RPMI7951 (cell line): ENCODE measurements around the gene ZCCHC13. TPM values are rescaled to one million over a fixed set of nuclear protein-coding genes. Genes with fewer than 3 reads are reported as not detected.
A peak's percentile ranks its signal among the peaks of the same experiment; 100 is the strongest.
"Not testable (repeated sequence)": the region's sequence is repeated elsewhere in the genome, so short reads cannot be mapped to it uniquely, and the experiment has no call there.

ENCODE experiments used
- DNase-seq: peaks from one replicate; pipeline ENCODE4 v3.0.0-alpha.2; 2012; ENCODE audit warnings: low read depth
- total RNA-seq: library from RNA; depleted of rRNA; stranded (reverse); fragments of >200 nt; shearing (Covaris generic); gene quantifications from 2 replicates; pipeline ENCODE4 v1.2.3, GENCODE V29; 2014; rRNA removed

Gene ZCCHC13
- total RNA-seq, 1 experiment from 2014 or later, result not detected

DNA sequence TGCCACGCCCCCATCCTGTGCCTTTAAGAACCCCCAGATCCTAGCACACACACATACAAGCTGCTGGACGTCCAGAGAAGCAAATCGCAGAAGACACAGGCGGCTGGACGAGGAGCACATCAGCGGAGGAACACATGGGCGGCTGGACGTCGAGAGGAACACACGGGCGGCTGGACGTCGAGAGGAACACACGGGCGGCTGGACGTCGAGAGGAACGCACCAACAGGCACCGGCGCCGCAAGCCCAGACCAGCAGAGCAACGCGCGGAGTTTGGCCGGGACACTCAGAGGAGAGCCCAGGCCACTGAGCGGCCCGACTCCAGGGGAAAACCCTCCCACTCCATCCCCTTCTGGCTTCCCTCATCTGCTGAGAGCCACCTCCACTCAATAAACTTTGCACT lies 17.2 kb downstream of the ZCCHC13 start:
- no peak for DNase-seq

GRCh38 chrX:74324131-74324530 lies 20.2 kb downstream of the ZCCHC13 start:
- DNase-seq, result no peak

GRCh38 chrX:74325130-74326059 lies 21.4 kb downstream of the ZCCHC13 start:
- DNase-seq, result no peak

DNA sequence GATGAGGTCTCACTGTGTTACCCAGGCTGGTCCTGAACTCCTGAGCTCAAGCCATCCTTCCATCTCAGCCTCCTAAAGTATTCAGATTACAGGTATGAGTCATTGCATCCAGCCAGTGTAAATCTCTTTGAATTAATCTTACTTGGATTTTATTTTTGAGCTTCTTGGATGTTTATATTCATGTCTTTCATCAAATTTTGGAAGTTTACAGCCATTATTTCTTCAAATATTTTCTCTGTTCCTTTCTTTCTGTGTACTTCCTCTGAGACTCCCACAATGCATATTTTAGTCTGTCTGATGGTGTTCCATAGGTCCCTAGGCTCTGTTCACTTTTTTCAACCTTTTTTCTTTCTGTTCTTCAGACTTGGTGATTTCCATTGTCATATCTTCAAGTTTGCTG lies 34.9 kb downstream of the ZCCHC13 start:
- no peak for DNase-seq

- DNase-seq, result no peak
These were observed 36.1 kb downstream of the ZCCHC13 start for GRCh38 chrX:74340051-74340450.

DNA sequence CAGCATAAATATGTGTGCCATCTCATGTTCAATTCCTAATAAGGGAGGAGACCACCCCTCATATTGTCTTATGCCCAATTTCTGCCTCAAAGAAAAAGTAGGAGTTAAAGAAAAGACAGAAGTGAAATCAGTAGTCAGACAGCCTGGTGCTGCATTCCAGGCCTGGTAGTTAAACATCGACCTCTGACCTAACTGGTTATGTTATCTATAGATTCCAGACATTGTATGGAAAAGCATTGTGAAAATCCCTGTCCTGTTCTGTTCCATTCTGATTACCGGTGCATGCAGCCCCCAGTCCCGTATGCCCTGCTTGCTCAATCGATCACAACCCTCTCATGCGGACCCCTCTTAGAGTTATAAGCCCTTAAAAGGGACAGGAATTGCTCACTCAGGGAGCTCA lies 38.2 kb downstream of the ZCCHC13 start:
- not testable (repeated sequence) for DNase-seq

- DNase-seq, result peak; percentile 93
These were observed 39.6 kb downstream of the ZCCHC13 start for GRCh38 chrX:74343343-74344279.

DNA sequence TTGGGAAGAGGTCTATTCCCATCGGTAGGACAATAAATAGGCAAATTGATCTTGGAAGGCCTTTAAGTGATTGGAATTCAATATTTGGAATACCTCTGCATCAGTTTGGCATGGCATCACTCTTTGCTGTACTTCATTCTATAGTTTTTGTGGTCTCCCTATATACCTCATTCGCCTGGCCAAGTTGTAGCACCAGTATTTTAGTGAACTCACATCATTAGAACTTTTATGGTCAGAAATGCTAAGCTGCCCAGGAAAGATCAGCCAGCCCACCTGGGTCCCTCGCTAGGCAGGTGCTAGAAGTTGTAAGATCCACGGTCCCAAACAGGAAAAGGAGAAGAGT lies 40.3 kb downstream of the ZCCHC13 start:
- no peak for DNase-seq

- no peak for DNase-seq
These were observed 42.1 kb downstream of the ZCCHC13 start for GRCh38 chrX:74346088-74346487.

GRCh38 chrX:74349387-74349786 lies 45.4 kb downstream of the ZCCHC13 start:
- DNase-seq, result peak; percentile 74

- peak; percentile 64 for DNase-seq
These were observed 47.8 kb downstream of the ZCCHC13 start for GRCh38 chrX:74351760-74352159.

DNA sequence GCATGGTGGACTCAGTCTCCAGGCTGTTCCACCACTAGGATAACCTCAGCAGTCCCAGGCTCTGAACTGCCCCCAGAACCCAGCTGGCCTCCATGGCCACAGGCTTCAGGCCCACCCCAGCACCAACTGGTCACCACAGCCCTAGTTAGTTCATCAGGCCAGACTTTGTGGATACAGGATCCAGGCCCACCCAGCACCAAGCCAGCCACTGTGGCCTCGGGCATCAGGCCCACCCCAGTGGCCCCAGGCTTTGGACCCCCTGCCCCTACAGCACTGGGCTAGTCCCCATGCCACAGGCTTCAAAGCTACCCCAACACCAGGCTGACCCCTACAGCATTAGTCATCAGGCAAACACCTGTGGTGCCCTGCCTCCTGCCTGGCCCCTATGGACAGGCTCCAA lies 50.0 kb downstream of the ZCCHC13 start:
- DNase-seq, result no peak

Other genes starting within 250 kb of the ZCCHC13 start
- 22.2 and 25.4 TPM in 2 replicates for gene SLC16A2, start 117.3 kb downstream of the ZCCHC13 start, total RNA-seq